Measurements from ENCODE around the gene DHX34. TPM values are rescaled to one million over a fixed set of nuclear protein-coding genes. Genes with fewer than 3 reads are reported as not detected.

Gene DHX34
- total and polyA plus RNA-seq, 9 of the 15 experiments (the other 6 are each of a cell fraction or from before 2014, with no cell fraction given): 0.36 to 42.0 (median 15.0) TPM

DNA sequence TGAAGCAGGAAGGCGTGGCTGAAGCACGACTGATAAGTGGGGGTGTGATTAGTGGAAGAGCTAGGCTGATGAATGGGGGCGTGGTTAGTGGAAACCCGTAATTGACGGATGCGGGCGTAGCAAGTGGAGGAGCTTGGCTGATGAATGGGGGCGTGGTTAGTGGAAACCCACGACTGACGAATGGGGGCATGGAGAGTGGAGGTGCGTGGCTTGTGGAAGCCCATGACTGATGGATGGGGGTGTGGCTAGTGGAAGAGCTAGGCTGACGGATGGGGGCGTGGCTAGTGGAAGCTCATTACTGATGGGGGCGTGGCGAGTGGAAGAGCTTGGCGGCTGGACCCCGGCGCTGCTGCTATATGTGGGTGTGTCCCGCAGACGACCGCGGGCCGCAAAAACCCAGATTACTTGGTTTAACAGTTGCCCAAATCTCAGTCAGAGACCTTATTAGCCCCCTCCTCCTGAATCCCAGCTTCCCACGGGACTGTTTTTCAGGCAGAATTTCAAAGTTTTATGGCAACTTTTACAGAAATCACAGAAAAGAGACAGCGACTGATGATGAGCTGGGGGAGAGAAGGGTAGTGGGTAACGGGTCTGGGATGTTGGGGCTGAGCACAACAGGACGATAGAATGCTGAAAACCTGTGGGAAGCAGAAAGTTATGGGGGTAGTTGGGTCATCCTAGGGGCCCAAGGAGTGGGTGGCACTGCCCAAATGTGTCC, 79.2 kb downstream of the DHX34 start (continued):
- TF ChIP-seq, protein P1, sequence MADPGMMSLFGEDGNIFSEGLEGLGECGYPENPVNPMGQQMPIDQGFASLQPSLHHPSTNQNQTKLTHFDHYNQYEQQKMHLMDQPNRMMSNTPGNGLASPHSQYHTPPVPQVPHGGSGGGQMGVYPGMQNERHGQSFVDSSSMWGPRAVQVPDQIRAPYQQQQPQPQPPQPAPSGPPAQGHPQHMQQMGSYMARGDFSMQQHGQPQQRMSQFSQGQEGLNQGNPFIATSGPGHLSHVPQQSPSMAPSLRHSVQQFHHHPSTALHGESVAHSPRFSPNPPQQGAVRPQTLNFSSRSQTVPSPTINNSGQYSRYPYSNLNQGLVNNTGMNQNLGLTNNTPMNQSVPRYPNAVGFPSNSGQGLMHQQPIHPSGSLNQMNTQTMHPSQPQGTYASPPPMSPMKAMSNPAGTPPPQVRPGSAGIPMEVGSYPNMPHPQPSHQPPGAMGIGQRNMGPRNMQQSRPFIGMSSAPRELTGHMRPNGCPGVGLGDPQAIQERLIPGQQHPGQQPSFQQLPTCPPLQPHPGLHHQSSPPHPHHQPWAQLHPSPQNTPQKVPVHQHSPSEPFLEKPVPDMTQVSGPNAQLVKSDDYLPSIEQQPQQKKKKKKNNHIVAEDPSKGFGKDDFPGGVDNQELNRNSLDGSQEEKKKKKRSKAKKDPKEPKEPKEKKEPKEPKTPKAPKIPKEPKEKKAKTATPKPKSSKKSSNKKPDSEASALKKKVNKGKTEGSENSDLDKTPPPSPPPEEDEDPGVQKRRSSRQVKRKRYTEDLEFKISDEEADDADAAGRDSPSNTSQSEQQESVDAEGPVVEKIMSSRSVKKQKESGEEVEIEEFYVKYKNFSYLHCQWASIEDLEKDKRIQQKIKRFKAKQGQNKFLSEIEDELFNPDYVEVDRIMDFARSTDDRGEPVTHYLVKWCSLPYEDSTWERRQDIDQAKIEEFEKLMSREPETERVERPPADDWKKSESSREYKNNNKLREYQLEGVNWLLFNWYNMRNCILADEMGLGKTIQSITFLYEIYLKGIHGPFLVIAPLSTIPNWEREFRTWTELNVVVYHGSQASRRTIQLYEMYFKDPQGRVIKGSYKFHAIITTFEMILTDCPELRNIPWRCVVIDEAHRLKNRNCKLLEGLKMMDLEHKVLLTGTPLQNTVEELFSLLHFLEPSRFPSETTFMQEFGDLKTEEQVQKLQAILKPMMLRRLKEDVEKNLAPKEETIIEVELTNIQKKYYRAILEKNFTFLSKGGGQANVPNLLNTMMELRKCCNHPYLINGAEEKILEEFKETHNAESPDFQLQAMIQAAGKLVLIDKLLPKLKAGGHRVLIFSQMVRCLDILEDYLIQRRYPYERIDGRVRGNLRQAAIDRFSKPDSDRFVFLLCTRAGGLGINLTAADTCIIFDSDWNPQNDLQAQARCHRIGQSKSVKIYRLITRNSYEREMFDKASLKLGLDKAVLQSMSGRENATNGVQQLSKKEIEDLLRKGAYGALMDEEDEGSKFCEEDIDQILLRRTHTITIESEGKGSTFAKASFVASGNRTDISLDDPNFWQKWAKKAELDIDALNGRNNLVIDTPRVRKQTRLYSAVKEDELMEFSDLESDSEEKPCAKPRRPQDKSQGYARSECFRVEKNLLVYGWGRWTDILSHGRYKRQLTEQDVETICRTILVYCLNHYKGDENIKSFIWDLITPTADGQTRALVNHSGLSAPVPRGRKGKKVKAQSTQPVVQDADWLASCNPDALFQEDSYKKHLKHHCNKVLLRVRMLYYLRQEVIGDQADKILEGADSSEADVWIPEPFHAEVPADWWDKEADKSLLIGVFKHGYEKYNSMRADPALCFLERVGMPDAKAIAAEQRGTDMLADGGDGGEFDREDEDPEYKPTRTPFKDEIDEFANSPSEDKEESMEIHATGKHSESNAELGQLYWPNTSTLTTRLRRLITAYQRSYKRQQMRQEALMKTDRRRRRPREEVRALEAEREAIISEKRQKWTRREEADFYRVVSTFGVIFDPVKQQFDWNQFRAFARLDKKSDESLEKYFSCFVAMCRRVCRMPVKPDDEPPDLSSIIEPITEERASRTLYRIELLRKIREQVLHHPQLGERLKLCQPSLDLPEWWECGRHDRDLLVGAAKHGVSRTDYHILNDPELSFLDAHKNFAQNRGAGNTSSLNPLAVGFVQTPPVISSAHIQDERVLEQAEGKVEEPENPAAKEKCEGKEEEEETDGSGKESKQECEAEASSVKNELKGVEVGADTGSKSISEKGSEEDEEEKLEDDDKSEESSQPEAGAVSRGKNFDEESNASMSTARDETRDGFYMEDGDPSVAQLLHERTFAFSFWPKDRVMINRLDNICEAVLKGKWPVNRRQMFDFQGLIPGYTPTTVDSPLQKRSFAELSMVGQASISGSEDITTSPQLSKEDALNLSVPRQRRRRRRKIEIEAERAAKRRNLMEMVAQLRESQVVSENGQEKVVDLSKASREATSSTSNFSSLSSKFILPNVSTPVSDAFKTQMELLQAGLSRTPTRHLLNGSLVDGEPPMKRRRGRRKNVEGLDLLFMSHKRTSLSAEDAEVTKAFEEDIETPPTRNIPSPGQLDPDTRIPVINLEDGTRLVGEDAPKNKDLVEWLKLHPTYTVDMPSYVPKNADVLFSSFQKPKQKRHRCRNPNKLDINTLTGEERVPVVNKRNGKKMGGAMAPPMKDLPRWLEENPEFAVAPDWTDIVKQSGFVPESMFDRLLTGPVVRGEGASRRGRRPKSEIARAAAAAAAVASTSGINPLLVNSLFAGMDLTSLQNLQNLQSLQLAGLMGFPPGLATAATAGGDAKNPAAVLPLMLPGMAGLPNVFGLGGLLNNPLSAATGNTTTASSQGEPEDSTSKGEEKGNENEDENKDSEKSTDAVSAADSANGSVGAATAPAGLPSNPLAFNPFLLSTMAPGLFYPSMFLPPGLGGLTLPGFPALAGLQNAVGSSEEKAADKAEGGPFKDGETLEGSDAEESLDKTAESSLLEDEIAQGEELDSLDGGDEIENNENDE (IDR thresholded peaks at IDR 0.05; ENCODE audit: low read depth, low read length): no peak
- TF ChIP-seq PHTF2 (CRISPR knock-in tag; IDR thresholded peaks at IDR 0.05): no peak
- TF ChIP-seq PTBP1 (IDR thresholded peaks at IDR 0.05; ENCODE audit: low read depth, low read length): no peak
- TF ChIP-seq DMBX1 (CRISPR knock-in tag; IDR thresholded peaks at IDR 0.05; ENCODE audit: borderline replicate concordance): no peak
- TF ChIP-seq, protein P2, sequence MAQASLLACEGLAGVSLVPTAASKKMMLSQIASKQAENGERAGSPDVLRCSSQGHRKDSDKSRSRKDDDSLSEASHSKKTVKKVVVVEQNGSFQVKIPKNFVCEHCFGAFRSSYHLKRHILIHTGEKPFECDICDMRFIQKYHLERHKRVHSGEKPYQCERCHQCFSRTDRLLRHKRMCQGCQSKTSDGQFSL (CRISPR knock-in tag; IDR thresholded peaks at IDR 0.05): peak; percentile 43; the same call in 1 of the 2 replicates
- TF ChIP-seq, protein P2 (tag; IDR thresholded peaks at IDR 0.05): no peak
- no peak for TF ChIP-seq ZNF408 (CRISPR knock-in tag; IDR thresholded peaks at IDR 0.05; ENCODE audit: low read depth)
- no peak for TF ChIP-seq BMI1 (IDR thresholded peaks at IDR 0.05; ENCODE audit: low read length)
- no peak for TF ChIP-seq NR2F6 (CRISPR knock-in tag; IDR thresholded peaks at IDR 0.05)
- TF ChIP-seq CREBBP (IDR thresholded peaks at IDR 0.05; ENCODE audit: low read depth, low read length): no peak
- no peak for TF ChIP-seq TAF15 (IDR thresholded peaks at IDR 0.05; ENCODE audit: low read depth, low read length)
- no peak for TF ChIP-seq ZNF224 (CRISPR knock-in tag; IDR thresholded peaks at IDR 0.05)
- no peak for TF ChIP-seq MCM7 (IDR thresholded peaks at IDR 0.05)
- no peak for TF ChIP-seq TAF7 (tag; IDR thresholded peaks at IDR 0.05)
- no peak for TF ChIP-seq CBX2 (IDR thresholded peaks at IDR 0.05; ENCODE audit: insufficient read depth, low read length, poor library complexity, severe bottlenecking)
- TF ChIP-seq TBP (optimal IDR thresholded peaks at IDR 0.05; ENCODE audit: low read depth, low read length): peak; percentile 23
- no peak for TF ChIP-seq HSF4 (CRISPR knock-in tag; IDR thresholded peaks at IDR 0.05; ENCODE audit: borderline replicate concordance)
- TF ChIP-seq SIRT6 (IDR thresholded peaks at IDR 0.05; ENCODE audit: low read depth, low read length): no peak
